SK-N-MC (cell line): ENCODE data around the gene PTPN14.
"Not testable (repeated sequence)": the region's sequence is repeated elsewhere in the genome, so short reads cannot be mapped to it uniquely, and the experiment has no call there.

ENCODE experiments used
- DNase-seq: peaks from one replicate; pipeline ENCODE4 v3.0.0-alpha.2; 2011; ENCODE audit warnings: low read depth, low spot score
- H3K27ac ChIP-seq: fragments of 200-600 bp; sonication (generic); 2 replicates; pipeline ENCODE4 v1.5.1; 2016; ENCODE audit warnings: mixed run types
- H3K36me3 ChIP-seq: fragments of 200-600 bp; sonication (generic); 2 replicates; pipeline ENCODE4 v1.6.1; 2017; ENCODE audit warnings: antibody characterized with exemption, low read length, mixed read lengths; ENCODE audit not compliant: insufficient read depth
- H3K4me3 ChIP-seq: fragments of 200-600 bp; sonication (generic); 2 replicates; pipeline ENCODE4 v1.5.1; 2016
- H3K9ac ChIP-seq: fragments of 200-600 bp; sonication (generic); 2 replicates; pipeline ENCODE4 v1.8.0; 2017; ENCODE audit warnings: mixed run types, mixed read lengths; ENCODE audit not compliant: insufficient read length
- H3K9me3 ChIP-seq: fragments of 200-600 bp; sonication (generic); 2 replicates; pipeline ENCODE4 v1.6.1; 2017; ENCODE audit warnings: low read depth, mild to moderate bottlenecking, antibody characterized with exemption, low read length, moderate library complexity, mixed read lengths
- EZH2 ChIP-seq: fragments of 200-600 bp; sonication (generic); IDR thresholded peaks from one replicate; pipeline ENCODE4 v1.6.1; 2017; ENCODE audit warnings: antibody characterized with exemption
- FOXP2 ChIP-seq: optimal IDR thresholded peaks from 2 replicates; pipeline ENCODE3; 2011; ENCODE audit warnings: mild to moderate bottlenecking, moderate library complexity; ENCODE audit not compliant: insufficient read depth; ENCODE audit errors: extremely low read length, control extremely low read depth
- POLR2AphosphoS5 ChIP-seq: IDR thresholded peaks from 2 replicates; pipeline ENCODE4 v1.6.1; 2012; ENCODE audit warnings: mild to moderate bottlenecking, low read depth, low read length, borderline replicate concordance

PTPN14 gene

GRCh38 chr1:214583824-214584554 lies 32.6 kb upstream of the PTPN14 start:
- Histone ChIP-seq H3K9ac (peak overlapping the region; percentile 51), H3K27ac (peak overlapping the region; percentile 83), H3K36me3 (no peaks in the 10 kb centered on the region), H3K9me3 (no peaks in the 10 kb centered on the region), H3K4me3 (peak overlapping the region; percentile 59; the same call in 1 of the 2 replicates)
- TF ChIP-seq POLR2AphosphoS5 (no peak), FOXP2 (no peak), EZH2 (no peak)
- no peak for DNase-seq

- peak overlapping the region; percentile 83 for H3K27ac ChIP-seq
- peak overlapping the region; percentile 51 for H3K9ac ChIP-seq
- no peak for DNase-seq
- H3K36me3 ChIP-seq, result no peaks in the 10 kb centered on the region
- H3K4me3 ChIP-seq, result peak overlapping the region; percentile 59
- no peak for TF ChIP-seq FOXP2
- TF ChIP-seq POLR2AphosphoS5, result no peak
- TF ChIP-seq EZH2, result no peak
- no peaks in the 10 kb centered on the region for H3K9me3 ChIP-seq
Observed at GRCh38 chr1:214583113-214583512, 31.7 kb upstream of the PTPN14 start.

GRCh38 chr1:214582289-214582891 lies 31.0 kb upstream of the PTPN14 start:
- TF ChIP-seq EZH2, result no peak
- no peak for TF ChIP-seq POLR2AphosphoS5
- TF ChIP-seq FOXP2, result no peak

GRCh38 chr1:214581785-214582184 lies 30.4 kb upstream of the PTPN14 start:
- TF ChIP-seq FOXP2 (no peak), EZH2 (no peak)
- Histone ChIP-seq H3K27ac (peak overlapping the region; percentile 4; the same call in 1 of the 2 replicates), H3K4me3 (no peak overlapping the region), H3K36me3 (no peaks in the 10 kb centered on the region), H3K9ac (peak overlapping the region; percentile 2), H3K9me3 (peaks cover 3% of the 10 kb centered on the region; the same call in 1 of the 2 replicates)
- no peak for DNase-seq

More at GRCh38 chr1:214582289-214582891, 31.0 kb upstream of the PTPN14 start:
- Histone ChIP-seq H3K36me3 (no peaks in the 10 kb centered on the region), H3K27ac (peak overlapping the region; percentile 83; the same call in 1 of the 2 replicates), H3K9ac (no peak overlapping the region), H3K9me3 (no peaks in the 10 kb centered on the region), H3K4me3 (no peak overlapping the region; the same call in 1 of the 2 replicates)
- DNase-seq, result no peak

- Histone ChIP-seq H3K36me3 (no peaks in the 10 kb centered on the region), H3K27ac (no peak overlapping the region), H3K4me3 (no peak overlapping the region), H3K9ac (no peak overlapping the region), H3K9me3 (peaks cover 5% of the 10 kb centered on the region; the same call in 1 of the 2 replicates)
- no peak for DNase-seq
- TF ChIP-seq EZH2, result no peak
- no peak for TF ChIP-seq FOXP2
- no peak for TF ChIP-seq POLR2AphosphoS5
Observed at GRCh38 chr1:214579183-214579582, 27.8 kb upstream of the PTPN14 start.

GRCh38 chr1:214576120-214576519 lies 24.7 kb upstream of the PTPN14 start:
- not testable (repeated sequence) for H3K4me3 ChIP-seq, H3K9me3 ChIP-seq, H3K27ac ChIP-seq, H3K36me3 ChIP-seq, H3K9ac ChIP-seq, DNase-seq

- no peaks in the 10 kb centered on the region for H3K36me3 ChIP-seq
- no peak for DNase-seq
- no peak overlapping the region for H3K9ac ChIP-seq
- no peak for TF ChIP-seq EZH2
- no peak for TF ChIP-seq POLR2AphosphoS5
- no peak for TF ChIP-seq FOXP2
- H3K9me3 ChIP-seq, result peaks cover 5% of the 10 kb centered on the region; the same call in 1 of the 2 replicates
- no peak overlapping the region for H3K27ac ChIP-seq
- no peak overlapping the region for H3K4me3 ChIP-seq
Observed at GRCh38 chr1:214574598-214575411, 23.4 kb upstream of the PTPN14 start.
